ENCODE measurements around the gene GUCA2B. TPM values are rescaled to one million over a fixed set of nuclear protein-coding genes. Genes with fewer than 3 reads are reported as not detected.

The GUCA2B gene
- total RNA-seq, 1 donor from 2014 or later: not detected

DNA sequence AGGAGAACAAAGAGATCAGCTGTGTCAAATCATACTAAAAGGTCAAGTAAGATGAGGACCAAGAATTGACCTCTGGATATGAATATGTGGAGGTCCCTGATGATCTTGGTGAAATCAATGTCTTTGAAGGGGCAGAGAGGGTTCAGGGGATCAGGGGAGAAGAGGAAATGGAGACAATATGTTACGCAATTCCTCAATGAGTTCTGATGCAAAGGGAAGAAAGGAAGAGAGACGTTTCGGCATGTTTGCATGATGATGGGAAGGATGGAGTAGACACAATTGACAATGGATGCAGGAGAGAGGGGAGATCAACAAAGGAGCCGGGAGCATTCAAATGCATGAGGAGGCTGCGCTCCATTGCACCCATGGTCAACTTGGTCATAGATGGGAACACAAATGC, 36.0 kb upstream of the GUCA2B start:
- DNase-seq (ENCODE audit: low read depth, low spot score): no peak
- Mint-ChIP-seq H3K27ac (ENCODE audit: unreplicated experiment) (no peak overlapping the region), H3K36me3 (ENCODE audit: low read depth) (no peaks in the 10 kb centered on the region), H3K9me3 (peaks cover 3% of the 10 kb centered on the region), H3K27me3 (ENCODE audit: low read depth) (peaks cover 3% of the 10 kb centered on the region), H3K4me1 (peaks cover 9% of the 10 kb centered on the region), H3K4me3 (no peak overlapping the region)
- TF ChIP-seq CTCF (conservative IDR thresholded peaks at IDR 0.05): no peak

DNA sequence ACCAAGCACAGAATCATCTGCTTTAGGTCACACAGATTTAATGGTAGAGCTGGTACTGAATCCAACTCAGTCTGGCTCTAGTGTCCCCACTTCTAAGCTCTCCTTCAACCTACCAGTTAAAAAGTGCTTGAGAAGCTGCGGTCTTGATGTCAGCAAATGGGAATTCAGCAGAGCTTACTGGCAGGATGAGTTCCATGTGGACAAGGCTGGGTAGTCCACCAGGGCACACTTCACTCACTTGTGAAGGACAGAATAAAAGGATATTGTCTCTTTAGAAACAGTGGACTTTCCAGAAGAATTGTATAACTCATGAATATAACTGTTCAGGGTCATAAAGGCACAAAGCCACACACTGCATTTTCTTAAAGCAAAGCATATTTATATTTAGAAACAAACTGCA, 35.1 kb upstream of the GUCA2B start:
- Mint-ChIP-seq H3K4me1 (peaks cover 9% of the 10 kb centered on the region), H3K4me3 (no peak overlapping the region), H3K27me3 (ENCODE audit: low read depth) (peaks cover 3% of the 10 kb centered on the region), H3K36me3 (ENCODE audit: low read depth) (no peaks in the 10 kb centered on the region), H3K27ac (ENCODE audit: unreplicated experiment) (no peak overlapping the region), H3K9me3 (peaks cover 3% of the 10 kb centered on the region)
- DNase-seq (ENCODE audit: low read depth, low spot score): no peak
- no peak for TF ChIP-seq CTCF (conservative IDR thresholded peaks at IDR 0.05)

DNA sequence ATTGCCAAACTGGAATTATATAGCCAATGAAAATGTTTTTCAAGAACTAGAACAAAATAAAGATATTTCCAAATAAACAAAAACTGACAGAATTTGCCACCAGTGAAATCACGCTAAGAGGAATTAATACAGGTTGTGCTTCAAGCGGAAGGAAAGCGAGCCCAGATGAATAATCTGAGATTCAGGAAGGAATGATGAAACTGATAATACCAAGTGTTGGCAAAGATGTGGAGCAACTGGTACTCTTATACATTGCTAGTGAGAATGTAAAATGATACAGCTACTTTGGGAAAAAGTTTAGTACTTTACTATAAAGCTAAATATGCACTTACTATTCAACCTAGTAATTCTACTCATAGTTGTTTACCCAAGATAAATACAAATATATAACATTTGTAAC, 30.8 kb upstream of the GUCA2B start:
- peaks cover 3% of the 10 kb centered on the region for H3K27me3 Mint-ChIP-seq (ENCODE audit: low read depth)
- DNase-seq (ENCODE audit: low read depth, low spot score): no peak
- no peak for TF ChIP-seq CTCF (conservative IDR thresholded peaks at IDR 0.05)
- H3K27ac Mint-ChIP-seq (ENCODE audit: unreplicated experiment): no peak overlapping the region
- peaks cover 3% of the 10 kb centered on the region for H3K9me3 Mint-ChIP-seq
- H3K4me3 Mint-ChIP-seq: no peak overlapping the region
- peaks cover 5% of the 10 kb centered on the region for H3K4me1 Mint-ChIP-seq
- no peaks in the 10 kb centered on the region for H3K36me3 Mint-ChIP-seq (ENCODE audit: low read depth)

GRCh38 chr1:42125552-42125951, 27.7 kb upstream of the GUCA2B start:
- no peak overlapping the region for H3K4me3 Mint-ChIP-seq
- peaks cover 7% of the 10 kb centered on the region for H3K27me3 Mint-ChIP-seq (ENCODE audit: low read depth)
- H3K36me3 Mint-ChIP-seq (ENCODE audit: low read depth): no peaks in the 10 kb centered on the region

DNA sequence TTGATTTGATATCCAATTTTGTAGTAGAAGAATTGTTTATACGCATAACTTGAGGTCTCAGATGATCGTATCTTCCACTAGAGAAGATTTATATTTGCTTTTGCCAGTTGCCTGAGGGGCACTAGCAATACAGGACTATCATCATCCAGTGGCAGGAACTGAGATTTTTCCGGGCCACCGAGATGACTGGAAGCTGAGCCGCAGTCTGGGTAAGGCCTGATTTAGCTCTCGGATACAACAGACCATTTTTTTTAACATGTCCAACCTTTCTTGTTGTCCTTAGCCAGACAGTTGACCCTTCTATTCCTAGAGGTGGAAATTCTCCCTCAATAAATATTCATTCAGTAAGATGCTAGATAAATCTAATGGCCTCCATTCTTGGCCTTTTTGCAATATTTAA, 25.4 kb upstream of the GUCA2B start:
- H3K4me1 Mint-ChIP-seq: no peaks in the 10 kb centered on the region

More at GRCh38 chr1:42125552-42125951, 27.7 kb upstream of the GUCA2B start:
- Mint-ChIP-seq H3K27ac (ENCODE audit: unreplicated experiment) (no peak overlapping the region), H3K9me3 (peaks cover 3% of the 10 kb centered on the region), H3K4me1 (no peaks in the 10 kb centered on the region)
- no peak for TF ChIP-seq CTCF (conservative IDR thresholded peaks at IDR 0.05)
- DNase-seq (ENCODE audit: low read depth, low spot score): no peak

More for the DNA sequence above, 25.4 kb upstream of the GUCA2B start:
- no peak for DNase-seq (ENCODE audit: low read depth, low spot score)
- Mint-ChIP-seq H3K9me3 (no peaks in the 10 kb centered on the region), H3K36me3 (ENCODE audit: low read depth) (no peaks in the 10 kb centered on the region), H3K27ac (ENCODE audit: unreplicated experiment) (no peak overlapping the region), H3K4me3 (no peak overlapping the region), H3K27me3 (ENCODE audit: low read depth) (peaks cover 7% of the 10 kb centered on the region)
- TF ChIP-seq CTCF (conservative IDR thresholded peaks at IDR 0.05): no peak
